Activated T-cell treated with anti-CD3 and anti-CD28 coated beads, Interleukin-2, amount 50 U/mL, for 4 hours (primary cell): ENCODE measurements around the gene TP53AIP1. TPM values are rescaled to one million over a fixed set of nuclear protein-coding genes. Genes with fewer than 3 reads are reported as not detected.

ENCODE experiments used
- ATAC-seq, 2 donors: fragments of 200-7000 bp; cut with Tn5 transposase; one replicate each; pipeline ENCODE4 v1.10.0; 2021
- DNase-seq: peaks from one replicate; pipeline ENCODE4 v3.0.0-alpha.2; 2020
- H3K27me3 Mint-ChIP-seq: one replicate; pipeline ENCODE4 v1.8.0; 2021; ENCODE audit warnings: low read depth, mixed read lengths
- H3K36me3 Mint-ChIP-seq: one replicate; pipeline ENCODE4 v1.8.0; 2022; ENCODE audit warnings: mixed read lengths; ENCODE audit not compliant: insufficient read depth
- H3K4me1 Mint-ChIP-seq: one replicate; pipeline ENCODE4 v1.8.0; 2021; ENCODE audit warnings: low read depth, mixed read lengths
- H3K4me3 Mint-ChIP-seq: one replicate; pipeline ENCODE4 v1.8.0; 2021; ENCODE audit warnings: mild to moderate bottlenecking, moderate library complexity, mixed read lengths
- H3K9me3 Mint-ChIP-seq: one replicate; pipeline ENCODE4 v1.8.0; 2021; ENCODE audit warnings: mixed read lengths
- total RNA-seq, 3 donors: library from RNA; stranded (reverse); gene quantifications; one replicate each; pipeline ENCODE4 v1.2.1, GENCODE V29; 2021

The TP53AIP1 gene
- total RNA-seq, 3 donors from 2014 or later, result not detected

- Mint-ChIP-seq H3K9me3 (no peaks in the 10 kb centered on the region), H3K36me3 (peaks cover 3% of the 10 kb centered on the region), H3K4me3 (no peak overlapping the region), H3K4me1 (peaks cover 5% of the 10 kb centered on the region), H3K27me3 (peaks cover 52% of the 10 kb centered on the region)
- DNase-seq (no peak), ATAC-seq (no peak)
Observed at GRCh38 chr11:128911701-128912100, 31.0 kb downstream of the TP53AIP1 start.

GRCh38 chr11:128911239-128911638 lies 31.4 kb downstream of the TP53AIP1 start:
- Mint-ChIP-seq H3K4me1 (peaks cover 6% of the 10 kb centered on the region), H3K36me3 (peaks cover 3% of the 10 kb centered on the region), H3K27me3 (peaks cover 49% of the 10 kb centered on the region), H3K4me3 (no peak overlapping the region), H3K9me3 (no peaks in the 10 kb centered on the region)
- DNase-seq, result no peak
- no peak for ATAC-seq

GRCh38 chr11:128910576-128910975 lies 32.1 kb downstream of the TP53AIP1 start:
- H3K36me3 Mint-ChIP-seq, result no peaks in the 10 kb centered on the region
- H3K27me3 Mint-ChIP-seq, result peaks cover 43% of the 10 kb centered on the region
- no peak overlapping the region for H3K4me3 Mint-ChIP-seq
- DNase-seq (no peak), ATAC-seq (no peak)
- H3K4me1 Mint-ChIP-seq, result peaks cover 11% of the 10 kb centered on the region
- H3K9me3 Mint-ChIP-seq, result no peaks in the 10 kb centered on the region

- H3K27me3 Mint-ChIP-seq, result peaks cover 38% of the 10 kb centered on the region
- ATAC-seq, result no peak
- H3K36me3 Mint-ChIP-seq, result no peaks in the 10 kb centered on the region
- no peaks in the 10 kb centered on the region for H3K9me3 Mint-ChIP-seq
- no peak overlapping the region for H3K4me3 Mint-ChIP-seq
- peaks cover 11% of the 10 kb centered on the region for H3K4me1 Mint-ChIP-seq
- DNase-seq, result no peak
Observed at GRCh38 chr11:128909438-128910125, 33.1 kb downstream of the TP53AIP1 start.

GRCh38 chr11:128908391-128909246 lies 34.1 kb downstream of the TP53AIP1 start:
- Mint-ChIP-seq H3K4me1 (peaks cover 11% of the 10 kb centered on the region), H3K9me3 (no peaks in the 10 kb centered on the region), H3K36me3 (no peaks in the 10 kb centered on the region), H3K4me3 (no peak overlapping the region), H3K27me3 (peaks cover 36% of the 10 kb centered on the region)
- no peak for ATAC-seq
- no peak for DNase-seq

- Mint-ChIP-seq H3K4me3 (no peak overlapping the region), H3K27me3 (peaks cover 31% of the 10 kb centered on the region), H3K4me1 (peaks cover 11% of the 10 kb centered on the region), H3K36me3 (no peaks in the 10 kb centered on the region), H3K9me3 (no peaks in the 10 kb centered on the region)
- no peak for DNase-seq
- no peak for ATAC-seq
Observed at GRCh38 chr11:128907585-128907984, 35.1 kb downstream of the TP53AIP1 start.

GRCh38 chr11:128906185-128907050 lies 36.3 kb downstream of the TP53AIP1 start:
- Mint-ChIP-seq H3K4me3 (peak overlapping the region; percentile 79), H3K4me1 (peaks cover 11% of the 10 kb centered on the region), H3K27me3 (peaks cover 25% of the 10 kb centered on the region), H3K36me3 (no peaks in the 10 kb centered on the region), H3K9me3 (no peaks in the 10 kb centered on the region)
- DNase-seq, result no peak
- ATAC-seq, result no peak

- ATAC-seq, result peak; percentile 62 to 70
Observed at GRCh38 chr11:128905345-128906184, 37.1 kb downstream of the TP53AIP1 start.

GRCh38 chr11:128904656-128905344 lies 37.9 kb downstream of the TP53AIP1 start:
- ATAC-seq (peak; percentile 26 to 35), DNase-seq (no peak)
- H3K9me3 Mint-ChIP-seq, result no peaks in the 10 kb centered on the region
- H3K4me1 Mint-ChIP-seq, result peaks cover 11% of the 10 kb centered on the region
- H3K4me3 Mint-ChIP-seq, result peak overlapping the region; percentile 39
- no peaks in the 10 kb centered on the region for H3K36me3 Mint-ChIP-seq
- peaks cover 14% of the 10 kb centered on the region for H3K27me3 Mint-ChIP-seq

More at GRCh38 chr11:128905345-128906184, 37.1 kb downstream of the TP53AIP1 start:
- no peaks in the 10 kb centered on the region for H3K36me3 Mint-ChIP-seq
- H3K4me1 Mint-ChIP-seq, result peaks cover 11% of the 10 kb centered on the region
- H3K27me3 Mint-ChIP-seq, result peaks cover 22% of the 10 kb centered on the region
- peak; percentile 15 for DNase-seq
- no peaks in the 10 kb centered on the region for H3K9me3 Mint-ChIP-seq
- peak overlapping the region; percentile 79 for H3K4me3 Mint-ChIP-seq

GRCh38 chr11:128904303-128904655 lies 38.4 kb downstream of the TP53AIP1 start:
- peaks cover 11% of the 10 kb centered on the region for H3K4me1 Mint-ChIP-seq
- DNase-seq (no peak), ATAC-seq (no peak)
- H3K9me3 Mint-ChIP-seq, result no peaks in the 10 kb centered on the region
- H3K27me3 Mint-ChIP-seq, result peaks cover 9% of the 10 kb centered on the region
- H3K36me3 Mint-ChIP-seq, result no peaks in the 10 kb centered on the region
- H3K4me3 Mint-ChIP-seq, result peak overlapping the region; percentile 39

- H3K9me3 Mint-ChIP-seq, result no peaks in the 10 kb centered on the region
- peaks cover 9% of the 10 kb centered on the region for H3K4me1 Mint-ChIP-seq
- no peak for DNase-seq
- ATAC-seq, result no peak
- H3K4me3 Mint-ChIP-seq, result no peak overlapping the region
- no peaks in the 10 kb centered on the region for H3K36me3 Mint-ChIP-seq
- H3K27me3 Mint-ChIP-seq, result peaks cover 3% of the 10 kb centered on the region
Observed at GRCh38 chr11:128903248-128904061, 39.2 kb downstream of the TP53AIP1 start.

- Mint-ChIP-seq H3K9me3 (no peaks in the 10 kb centered on the region), H3K36me3 (no peaks in the 10 kb centered on the region), H3K4me1 (peaks cover 8% of the 10 kb centered on the region), H3K27me3 (peaks cover 2% of the 10 kb centered on the region), H3K4me3 (no peak overlapping the region)
- DNase-seq (no peak), ATAC-seq (no peak)
Observed at GRCh38 chr11:128902515-128903066, 40.1 kb downstream of the TP53AIP1 start.
